ENCODE data around the gene HRC. TPM values are rescaled to one million over a fixed set of nuclear protein-coding genes. Genes with fewer than 3 reads are reported as not detected.
"Not testable (repeated sequence)": the region's sequence is repeated elsewhere in the genome, so short reads cannot be mapped to it uniquely, and the experiment has no call there.

HRC gene
- total RNA-seq, 2 donors from 2014 or later = not detected

DNA sequence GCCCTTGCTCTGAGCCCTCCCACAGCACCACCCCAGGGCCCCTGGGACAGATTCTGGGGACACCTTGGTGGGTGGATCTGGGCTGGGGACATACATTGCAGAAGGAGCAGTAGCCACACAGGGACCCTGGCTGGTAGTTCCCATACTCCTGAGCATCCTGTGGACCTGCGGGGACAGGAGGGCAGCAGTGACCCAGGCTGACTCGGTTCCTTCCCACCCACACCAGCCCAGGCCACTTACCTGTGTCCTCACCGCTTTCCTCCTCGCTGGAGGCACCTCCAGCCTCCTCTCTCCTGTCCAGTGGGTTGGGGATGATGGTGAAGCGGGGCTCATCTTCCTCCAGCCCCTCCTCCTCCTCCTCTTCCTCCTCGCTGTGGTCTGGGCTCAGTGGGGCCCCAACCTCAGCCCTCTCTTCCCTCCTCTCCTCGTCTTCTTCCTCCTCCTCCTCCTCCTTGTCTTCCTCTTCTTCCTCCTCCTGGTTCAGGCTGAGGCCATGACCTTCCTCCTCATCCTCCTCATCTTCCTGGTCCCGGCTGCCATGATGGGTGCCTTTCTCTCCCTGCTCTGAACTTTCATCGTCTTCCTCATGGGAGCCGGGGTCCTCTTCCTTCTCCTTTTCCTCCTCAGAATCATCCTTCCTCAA is 1.9 kb downstream of the HRC start:
- peaks cover 2% of the 10 kb centered on the region in 2 donors for H3K36me3 Mint-ChIP-seq (ENCODE audit: insufficient read depth in 2 of 2)
- peaks cover 0 to 5% of the 10 kb centered on the region in 2 donors for H3K9me3 Mint-ChIP-seq
- no peak overlapping the region for H3K4me3 Mint-ChIP-seq
- ATAC-seq (replicated peaks in 1 of 2) (no peak), DNase-seq (no peak)
- peaks cover 33% of the 10 kb centered on the region for H3K4me1 Mint-ChIP-seq (ENCODE audit: low read depth)
- peaks cover 74% of the 10 kb centered on the region for H3K27me3 Mint-ChIP-seq (ENCODE audit: low read depth)
- H3K27ac Mint-ChIP-seq = no peak overlapping the region

DNA sequence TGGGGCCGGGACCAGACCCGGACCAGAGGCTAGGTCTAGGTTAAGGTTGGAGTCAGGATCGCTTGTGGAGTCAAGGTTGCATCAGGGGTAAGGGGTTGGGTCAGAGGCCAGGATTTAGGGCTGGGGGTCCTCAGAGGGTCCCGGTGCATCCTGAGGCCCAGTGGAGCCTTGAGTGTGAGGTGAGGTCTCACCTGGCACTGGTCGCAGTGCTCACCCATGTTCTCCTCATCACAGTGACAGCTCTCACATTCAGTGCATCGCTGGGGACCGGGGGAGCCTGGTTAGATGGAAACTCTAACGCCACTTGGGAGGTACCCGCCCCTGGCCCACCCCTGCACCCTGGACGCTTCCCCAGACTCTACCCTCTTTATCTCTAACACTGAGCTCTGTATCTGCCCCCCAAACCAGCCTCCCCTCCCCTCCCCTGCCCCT is 3.1 kb downstream of the HRC start:
- peaks cover 2% of the 10 kb centered on the region in 2 donors for H3K36me3 Mint-ChIP-seq (ENCODE audit: insufficient read depth in 2 of 2)
- peaks cover 31% of the 10 kb centered on the region for H3K4me1 Mint-ChIP-seq (ENCODE audit: low read depth)
- DNase-seq = no peak
- no peak overlapping the region for H3K4me3 Mint-ChIP-seq
- ATAC-seq (replicated peaks in 1 of 2) = no peak
- H3K9me3 Mint-ChIP-seq = peaks cover 0 to 5% of the 10 kb centered on the region in 2 donors
- no peak overlapping the region for H3K27ac Mint-ChIP-seq
- H3K27me3 Mint-ChIP-seq (ENCODE audit: low read depth) = peaks cover 78% of the 10 kb centered on the region

DNA sequence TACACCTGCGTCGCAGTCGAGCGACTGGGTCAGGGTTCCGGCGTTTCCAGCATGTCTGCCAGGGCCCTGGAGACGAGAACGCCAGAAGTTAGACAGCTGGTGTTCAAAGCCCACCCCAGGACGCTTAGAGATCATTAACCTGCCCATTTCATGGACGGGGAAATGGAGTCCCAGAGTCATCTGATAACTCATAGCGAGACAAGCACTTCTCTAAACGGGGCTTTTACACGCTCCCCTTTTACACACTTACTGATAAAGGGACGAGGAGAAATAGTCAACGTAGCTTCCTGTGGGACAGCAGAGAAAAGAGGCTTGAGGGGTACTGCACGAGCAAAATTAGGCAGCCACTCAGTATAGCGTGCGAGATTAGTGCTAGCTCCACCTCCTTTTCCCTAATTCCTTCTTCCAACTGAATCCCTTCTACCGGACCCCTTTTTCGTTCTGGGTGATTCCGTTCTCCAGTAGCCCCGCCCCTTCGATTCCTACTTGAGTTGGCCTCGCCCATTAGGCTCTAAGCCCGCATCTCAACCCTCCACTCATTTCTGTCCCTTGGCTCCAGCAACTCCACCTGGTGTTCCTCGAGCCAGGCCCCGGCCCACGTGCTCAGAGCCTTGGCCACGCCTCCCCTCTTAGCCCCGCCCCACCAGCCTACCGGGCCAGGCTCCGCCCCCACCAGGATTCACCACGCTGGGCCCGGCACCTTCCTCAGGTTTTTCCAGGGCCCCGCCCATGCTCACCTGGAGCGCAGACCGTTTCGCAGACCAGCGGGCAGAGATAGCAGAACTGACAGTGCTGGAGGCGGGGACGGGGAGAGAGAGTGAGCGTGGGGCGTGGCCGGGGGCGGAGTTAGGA is 3.7 kb downstream of the HRC start:
- Mint-ChIP-seq H3K9me3 (peaks cover 0 to 5% of the 10 kb centered on the region in 2 donors), H3K27ac (no peak overlapping the region), H3K36me3 (ENCODE audit: insufficient read depth in 2 of 2) (peaks cover 2% of the 10 kb centered on the region in 2 donors), H3K27me3 (ENCODE audit: low read depth) (peaks cover 82% of the 10 kb centered on the region), H3K4me3 (peak overlapping the region; percentile 90 to 93), H3K4me1 (ENCODE audit: low read depth) (peaks cover 32% of the 10 kb centered on the region)
- DNase-seq (peak; percentile 49 to 53), ATAC-seq (replicated peaks in 1 of 2) (peak; percentile 12 to 20)

DNA sequence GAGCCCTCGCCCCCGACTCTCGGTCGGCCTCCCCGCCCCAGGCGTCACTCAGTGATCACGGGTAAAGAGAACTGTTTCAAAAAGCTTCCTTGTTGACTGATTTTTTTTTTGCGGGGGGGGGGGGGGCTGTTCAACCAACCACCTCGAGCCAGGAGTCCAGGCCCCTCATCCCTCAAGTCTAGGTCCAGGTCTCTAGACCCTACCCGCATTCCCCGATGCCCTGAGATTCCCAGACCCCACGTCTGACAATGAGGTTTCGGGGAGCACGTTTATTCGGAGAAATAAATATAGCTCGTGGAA is 4.3 kb downstream of the HRC start:
- H3K36me3 Mint-ChIP-seq (ENCODE audit: insufficient read depth in 2 of 2) = peaks cover 2% of the 10 kb centered on the region in 2 donors
- peaks cover 0 to 5% of the 10 kb centered on the region in 2 donors for H3K9me3 Mint-ChIP-seq
- H3K4me3 Mint-ChIP-seq = peak overlapping the region; percentile 90 to 93
- H3K27ac Mint-ChIP-seq = no peak overlapping the region
- peaks cover 83% of the 10 kb centered on the region for H3K27me3 Mint-ChIP-seq (ENCODE audit: low read depth)
- ATAC-seq (replicated peaks in 1 of 2) (no peak), DNase-seq (no peak)
- peaks cover 38% of the 10 kb centered on the region for H3K4me1 Mint-ChIP-seq (ENCODE audit: low read depth)

DNA sequence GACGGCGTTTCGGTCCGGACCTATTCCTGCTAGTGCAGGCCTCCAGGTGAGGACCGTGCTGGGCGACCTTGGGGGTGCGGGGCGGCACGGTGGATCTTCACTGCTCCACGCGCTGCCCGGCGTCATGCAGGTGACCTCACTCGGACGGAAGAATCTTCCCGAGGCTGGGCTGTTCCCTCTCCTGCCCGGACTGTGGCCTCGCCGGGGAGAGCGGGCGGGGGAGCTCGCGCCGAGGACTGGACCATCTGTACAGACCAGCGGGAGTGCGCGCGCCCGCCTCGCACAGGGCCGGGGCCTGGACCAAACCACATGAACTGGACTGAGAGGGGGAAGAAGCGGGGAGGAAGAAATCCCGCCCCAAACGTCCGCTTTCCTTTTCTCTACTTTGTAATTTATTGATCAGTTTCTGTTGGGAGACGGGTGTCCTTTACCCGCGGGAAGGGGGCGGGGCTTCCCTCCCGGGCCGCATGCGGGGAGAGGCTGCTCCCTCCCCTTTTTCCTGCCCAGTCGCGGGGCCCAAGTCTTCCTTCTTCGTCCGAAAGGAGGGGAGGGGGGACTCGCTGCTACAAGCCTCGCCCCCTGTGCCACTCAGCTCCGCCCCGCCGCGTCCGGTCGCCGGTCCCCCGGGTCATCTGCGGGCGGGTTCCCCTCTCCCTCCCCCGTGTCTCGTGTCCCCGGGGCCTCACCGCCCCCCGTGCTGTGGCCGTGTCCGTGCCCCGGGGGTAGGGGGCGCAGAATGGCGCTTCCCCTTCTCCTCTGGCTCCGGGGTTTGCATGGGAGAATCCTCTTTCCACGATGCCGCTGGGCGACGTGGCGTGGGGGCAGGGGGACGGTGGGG is 4.9 kb downstream of the HRC start:
- H3K27ac Mint-ChIP-seq = no peak overlapping the region
- peaks cover 83% of the 10 kb centered on the region for H3K27me3 Mint-ChIP-seq (ENCODE audit: low read depth)
- peaks cover 2% of the 10 kb centered on the region in 2 donors for H3K36me3 Mint-ChIP-seq (ENCODE audit: insufficient read depth in 2 of 2)
- peaks cover 0 to 5% of the 10 kb centered on the region in 2 donors for H3K9me3 Mint-ChIP-seq
- DNase-seq = peak; percentile 52 to 59
- ATAC-seq (replicated peaks in 1 of 2) = peak; percentile 28 to 50
- H3K4me1 Mint-ChIP-seq (ENCODE audit: low read depth) = peaks cover 43% of the 10 kb centered on the region
- H3K4me3 Mint-ChIP-seq = peak overlapping the region; percentile 90 to 93

DNA sequence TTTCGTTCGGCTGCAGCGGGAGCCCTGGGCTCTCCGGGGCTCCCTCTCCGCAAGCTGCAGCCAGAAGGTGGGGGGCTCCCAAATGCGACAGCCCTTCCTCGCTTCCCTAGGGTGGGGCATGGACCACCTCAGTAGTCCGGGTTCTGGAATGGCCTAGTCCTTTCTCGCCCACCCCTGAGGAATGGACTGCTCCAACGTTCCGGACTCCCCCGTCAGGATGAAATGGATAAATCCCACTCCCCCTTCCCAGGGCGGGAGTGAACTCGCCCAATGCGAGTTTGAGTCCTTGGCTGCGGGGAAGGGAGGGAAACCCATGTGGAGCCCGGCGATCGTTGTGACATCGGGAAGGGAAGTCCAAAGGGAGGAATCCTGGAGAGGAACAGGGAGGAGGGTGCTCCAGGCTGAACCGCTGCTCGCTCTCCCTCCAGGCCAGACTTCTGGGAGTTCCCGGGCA is 5.5 kb downstream of the HRC start:
- peaks cover 84% of the 10 kb centered on the region for H3K27me3 Mint-ChIP-seq (ENCODE audit: low read depth)
- peaks cover 2% of the 10 kb centered on the region in 2 donors for H3K36me3 Mint-ChIP-seq (ENCODE audit: insufficient read depth in 2 of 2)
- H3K27ac Mint-ChIP-seq = no peak overlapping the region
- peaks cover 0 to 5% of the 10 kb centered on the region in 2 donors for H3K9me3 Mint-ChIP-seq
- peaks cover 46% of the 10 kb centered on the region for H3K4me1 Mint-ChIP-seq (ENCODE audit: low read depth)
- ATAC-seq (replicated peaks in 1 of 2) = no peak
- peak overlapping the region; percentile 90 to 93 for H3K4me3 Mint-ChIP-seq
- no peak for DNase-seq

DNA sequence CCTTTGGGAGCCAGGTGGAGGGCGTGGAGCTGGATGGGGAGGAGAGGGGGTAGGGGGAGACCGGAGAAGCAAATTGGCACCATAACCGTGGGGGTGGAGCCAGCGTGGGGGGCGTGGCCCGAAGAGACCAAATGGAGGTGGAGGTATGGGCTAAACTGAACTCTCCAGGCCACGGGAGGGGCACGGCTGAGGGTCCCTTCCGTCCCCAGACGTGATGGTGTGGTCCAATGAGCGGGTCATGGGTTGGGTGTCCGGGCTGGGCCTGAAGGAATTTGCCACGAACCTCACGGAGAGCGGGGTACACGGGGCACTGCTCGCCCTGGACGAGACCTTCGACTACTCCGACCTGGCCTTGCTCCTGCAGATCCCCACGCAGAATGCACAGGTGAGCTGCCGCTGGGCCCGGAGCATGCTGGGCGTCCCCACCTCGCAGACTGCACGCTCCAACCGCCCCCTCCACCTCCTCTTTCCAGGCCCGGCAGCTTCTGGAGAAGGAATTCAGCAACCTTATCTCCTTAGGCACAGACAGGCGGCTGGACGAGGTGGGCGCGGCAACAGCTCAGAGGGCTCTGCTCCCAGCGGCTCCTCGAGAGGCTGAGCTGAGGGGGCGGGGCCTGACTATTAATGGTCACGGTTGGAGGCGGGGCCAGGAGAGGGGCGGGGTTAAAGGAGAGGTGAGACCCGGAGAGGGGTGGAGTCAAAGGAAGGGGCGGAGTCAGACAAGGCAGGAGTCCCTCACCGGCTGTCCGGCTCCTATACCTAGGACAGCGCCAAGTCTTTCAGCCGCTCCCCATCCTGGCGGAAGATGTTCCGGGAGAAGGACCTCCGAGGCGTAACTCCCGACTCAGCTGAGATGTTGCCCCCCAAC is 6.2 kb downstream of the HRC start:
- Mint-ChIP-seq H3K36me3 (ENCODE audit: insufficient read depth in 2 of 2) (peaks cover 2% of the 10 kb centered on the region in 2 donors), H3K27ac (no peak overlapping the region), H3K4me1 (ENCODE audit: low read depth) (peaks cover 46% of the 10 kb centered on the region), H3K4me3 (peak overlapping the region; percentile 63 to 90), H3K27me3 (ENCODE audit: low read depth) (peaks cover 77% of the 10 kb centered on the region), H3K9me3 (peaks cover 0 to 3% of the 10 kb centered on the region in 2 donors)
- DNase-seq = peak; percentile 85 to 86
- peak; percentile 32 to 36 for ATAC-seq (replicated peaks in 1 of 2)

DNA sequence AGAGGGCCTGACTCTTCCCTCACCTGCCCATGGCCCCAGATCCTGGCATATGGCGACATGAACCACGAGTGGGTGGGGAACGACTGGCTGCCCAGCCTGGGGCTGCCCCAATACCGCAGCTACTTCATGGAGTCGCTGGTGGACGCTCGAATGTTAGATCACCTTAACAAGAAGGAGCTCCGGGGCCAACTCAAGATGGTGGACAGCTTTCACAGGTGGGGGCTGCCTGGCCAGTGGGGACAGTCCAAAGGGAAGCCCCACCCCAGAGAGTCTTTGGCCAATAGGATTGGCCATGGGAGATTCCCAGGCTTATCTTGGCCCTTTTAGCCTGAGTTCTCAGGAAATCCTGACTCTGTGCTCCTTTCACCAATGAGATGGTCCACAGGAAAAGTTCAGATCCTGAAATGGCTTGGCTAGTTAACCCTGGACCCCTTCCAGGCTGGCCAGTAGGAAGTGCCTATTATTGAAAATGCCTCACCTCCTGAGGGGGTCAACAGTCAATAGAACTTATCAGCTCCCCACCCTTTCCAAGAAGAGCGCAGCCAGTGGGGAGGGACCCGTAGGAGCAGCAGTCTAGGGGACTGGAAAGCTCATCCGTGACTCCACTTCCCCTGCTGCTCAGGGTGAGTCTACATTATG is 7.0 kb downstream of the HRC start:
- Mint-ChIP-seq H3K36me3 (ENCODE audit: insufficient read depth in 2 of 2) (peaks cover 2% of the 10 kb centered on the region in 2 donors), H3K4me1 (ENCODE audit: low read depth) (peaks cover 49% of the 10 kb centered on the region), H3K27me3 (ENCODE audit: low read depth) (peaks cover 70% of the 10 kb centered on the region), H3K4me3 (peak overlapping the region; percentile 58 to 90), H3K9me3 (no peaks in the 10 kb centered on the region), H3K27ac (no peak overlapping the region)
- DNase-seq = no peak
- ATAC-seq (replicated peaks in 1 of 2) = no peak

DNA sequence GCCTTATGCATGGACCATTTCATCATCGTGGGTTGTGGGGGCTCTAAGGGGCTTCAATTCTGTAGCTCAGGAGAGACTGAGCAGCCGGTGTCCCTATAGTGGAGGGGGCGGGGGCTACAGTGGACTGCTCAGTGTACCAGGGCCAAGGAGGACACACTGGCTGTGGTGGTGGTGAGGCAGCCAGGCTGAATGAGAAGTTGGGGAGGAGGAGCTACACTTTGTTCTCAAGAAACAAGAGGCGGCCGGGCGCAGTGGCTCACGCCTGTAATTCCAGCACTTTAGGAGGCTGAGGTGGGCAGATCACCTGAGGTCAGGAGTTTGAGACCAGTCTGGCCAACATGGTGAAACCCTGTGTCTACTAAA is 8.8 kb downstream of the HRC start:
- H3K27ac Mint-ChIP-seq; H3K36me3 Mint-ChIP-seq (ENCODE audit: insufficient read depth in 2 of 2); H3K9me3 Mint-ChIP-seq; DNase-seq: not testable (repeated sequence)
- Mint-ChIP-seq H3K4me1 (ENCODE audit: low read depth) (peaks cover 56% of the 10 kb centered on the region), H3K27me3 (ENCODE audit: low read depth) (peaks cover 69% of the 10 kb centered on the region), H3K4me3 (peak overlapping the region; percentile 64 to 82)
- ATAC-seq (replicated peaks in 1 of 2) = peak in 1 of 2 donors; percentile 3

DNA sequence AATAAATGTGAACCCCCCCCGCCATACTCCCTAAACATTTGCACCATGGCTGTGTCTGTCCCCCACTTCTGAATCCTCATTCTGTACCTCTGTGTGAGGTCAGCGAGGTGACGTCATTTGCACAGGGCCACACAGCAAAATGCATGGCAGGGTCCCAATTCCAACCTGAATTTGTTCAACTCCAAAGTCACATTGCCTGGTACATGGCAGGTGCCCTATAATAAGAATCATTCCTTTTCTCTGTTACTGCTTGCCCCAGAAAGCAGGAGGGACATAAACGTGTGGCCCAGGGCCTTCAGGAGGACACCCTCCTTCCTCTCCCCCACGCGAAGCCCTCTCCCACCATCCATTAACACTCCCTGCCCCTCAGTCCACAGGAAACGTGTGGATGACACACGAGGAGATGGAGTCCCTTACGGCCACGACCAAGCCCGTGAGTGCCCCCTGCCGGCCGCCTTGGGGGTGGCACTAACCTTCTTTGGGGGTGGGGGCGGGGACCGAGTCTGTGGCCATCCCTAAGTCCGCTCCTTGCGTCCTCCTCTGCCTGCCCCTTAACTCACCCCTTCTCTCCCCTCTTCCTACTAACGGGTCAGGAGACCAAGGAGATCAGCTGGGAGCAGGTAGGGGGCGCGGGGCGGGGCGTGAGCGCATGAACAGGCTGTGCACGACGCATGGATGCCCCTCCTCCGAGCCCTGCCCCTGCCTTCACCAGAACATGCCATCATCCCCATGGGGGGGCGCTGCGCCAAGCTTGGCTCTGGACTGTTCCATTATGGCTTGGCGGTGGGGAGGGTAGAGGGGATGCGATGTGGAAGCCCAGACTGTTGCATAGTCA is 9.4 kb downstream of the HRC start:
- Mint-ChIP-seq H3K27ac (no peak overlapping the region), H3K27me3 (ENCODE audit: low read depth) (peaks cover 63% of the 10 kb centered on the region), H3K4me1 (ENCODE audit: low read depth) (peaks cover 53% of the 10 kb centered on the region), H3K36me3 (ENCODE audit: insufficient read depth in 2 of 2) (peaks cover 2% of the 10 kb centered on the region in 2 donors), H3K4me3 (peak overlapping the region; percentile 64 to 82), H3K9me3 (no peaks in the 10 kb centered on the region)
- ATAC-seq (replicated peaks in 1 of 2) (peak; percentile 70), DNase-seq (peak; percentile 89)

DNA sequence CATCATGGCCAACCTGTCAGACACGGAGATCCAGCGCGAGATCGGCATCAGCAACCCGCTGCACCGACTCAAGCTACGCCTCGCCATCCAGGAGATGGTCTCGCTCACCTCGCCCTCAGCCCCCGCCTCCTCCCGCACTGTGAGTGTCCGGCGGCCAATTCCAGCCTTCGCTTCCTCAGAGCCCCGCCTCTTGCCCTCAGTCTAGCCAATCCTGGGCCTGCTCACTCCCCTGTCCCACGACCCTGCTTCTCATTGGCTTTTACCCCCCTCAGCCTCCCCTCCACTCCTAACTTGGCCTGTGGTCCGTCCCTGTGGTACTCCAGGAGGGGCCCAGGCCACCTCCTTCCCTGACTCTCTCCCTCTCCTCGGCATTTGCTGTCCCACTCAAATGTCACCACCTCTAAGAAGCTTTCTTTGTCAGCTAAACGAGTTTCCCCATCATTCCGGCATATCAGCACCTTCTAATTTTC is 12.3 kb downstream of the HRC start:
- peak; percentile 81 to 91 for DNase-seq
- Mint-ChIP-seq H3K9me3 (no peaks in the 10 kb centered on the region), H3K27ac (no peak overlapping the region), H3K4me1 (ENCODE audit: low read depth) (peaks cover 30% of the 10 kb centered on the region), H3K4me3 (peak overlapping the region; percentile 73 to 96), H3K27me3 (ENCODE audit: low read depth) (peaks cover 44% of the 10 kb centered on the region), H3K36me3 (ENCODE audit: insufficient read depth in 2 of 2) (no peaks in the 10 kb centered on the region)
- peak; percentile 91 to 93 for ATAC-seq (replicated peaks in 1 of 2)
